ENCODE measurements around the gene WHRN.

The WHRN gene

DNA sequence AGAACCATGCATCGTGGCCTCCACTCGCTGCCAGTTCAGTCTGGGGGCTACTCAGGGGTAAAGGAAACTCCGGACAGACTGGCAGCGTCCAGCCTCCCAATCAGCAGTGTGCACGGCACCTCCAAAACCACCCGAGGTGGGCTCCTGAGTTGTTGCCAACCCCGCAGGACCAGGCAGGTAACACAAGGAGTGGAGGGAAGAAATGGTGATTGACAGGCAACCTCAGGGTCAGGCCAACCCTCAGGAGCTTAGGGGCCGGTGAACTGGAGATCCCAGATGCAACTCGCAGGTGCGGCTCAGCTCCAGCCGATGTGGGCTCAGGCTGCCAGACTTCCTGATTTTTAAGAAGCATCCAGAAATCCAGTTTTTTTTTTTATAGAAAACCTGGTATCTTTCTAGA lies 80.1 kb downstream of the WHRN start:
- H3K9ac ChIP-seq (ENCODE audit: low read length): no peak overlapping the region
- no peaks in the 10 kb centered on the region for H3K9me3 ChIP-seq (ENCODE audit: control insufficient read depth, low read depth, low read length)
- H3K4me3 ChIP-seq (ENCODE audit: low read length): no peak overlapping the region
- H3K27ac ChIP-seq (ENCODE audit: low read length): no peak overlapping the region
- no peaks in the 10 kb centered on the region for H3K27me3 ChIP-seq (ENCODE audit: control insufficient read depth, insufficient read depth, low read length)
- no peaks in the 10 kb centered on the region for H3K4me1 ChIP-seq (ENCODE audit: control insufficient read depth, low read depth, low read length)
- H3K36me3 ChIP-seq (ENCODE audit: control insufficient read depth, low read depth, low read length): no peaks in the 10 kb centered on the region

DNA sequence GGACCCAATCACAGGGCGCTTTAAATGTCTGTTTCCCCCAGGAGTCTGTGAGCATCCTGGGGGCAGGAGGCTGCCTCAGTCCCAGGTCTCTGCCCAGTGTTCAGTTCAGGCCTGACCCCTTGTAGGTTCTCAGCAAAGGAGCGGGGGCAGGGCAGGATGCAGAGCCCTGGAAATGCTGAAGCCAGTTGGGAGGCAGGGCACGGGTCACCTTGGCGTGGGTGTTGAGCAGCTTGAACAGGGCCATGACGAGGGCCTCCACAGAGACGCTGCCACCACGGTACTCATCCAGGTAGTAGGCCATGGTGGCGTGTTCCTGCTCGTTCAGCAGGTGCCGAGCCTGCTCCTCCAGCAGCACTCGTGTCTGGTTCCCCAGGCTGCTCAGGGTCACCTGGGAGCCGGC lies 81.1 kb downstream of the WHRN start:
- Histone ChIP-seq H3K27ac (ENCODE audit: low read length) (no peak overlapping the region), H3K4me1 (ENCODE audit: control insufficient read depth, low read depth, low read length) (no peaks in the 10 kb centered on the region)

DNA sequence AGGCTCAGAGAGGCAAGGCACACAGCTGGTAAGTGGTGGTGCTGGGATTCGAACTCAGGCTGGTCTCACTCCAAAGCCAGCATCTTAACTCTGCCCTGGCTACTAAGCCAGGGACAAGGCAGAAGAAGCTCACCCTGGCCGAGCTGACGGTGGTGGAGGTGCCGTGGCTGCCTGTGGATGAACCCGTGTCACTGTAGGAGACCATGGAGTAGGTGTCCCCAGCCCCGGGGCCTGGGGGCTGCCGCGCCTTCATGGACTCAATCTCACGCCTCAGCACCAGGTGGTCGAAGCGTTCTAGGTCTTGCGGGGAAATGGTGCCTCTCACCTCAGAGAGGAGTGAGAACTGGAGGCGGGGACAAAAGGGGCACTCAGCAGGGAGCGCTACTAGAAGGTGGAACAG lies 82.1 kb downstream of the WHRN start:
- Histone ChIP-seq H3K9me3 (ENCODE audit: control insufficient read depth, low read depth, low read length) (no peaks in the 10 kb centered on the region), H3K4me3 (ENCODE audit: low read length) (no peak overlapping the region), H3K9ac (ENCODE audit: low read length) (no peak overlapping the region), H3K27me3 (ENCODE audit: control insufficient read depth, insufficient read depth, low read length) (no peaks in the 10 kb centered on the region), H3K4me1 (ENCODE audit: control insufficient read depth, low read depth, low read length) (no peaks in the 10 kb centered on the region), H3K36me3 (ENCODE audit: control insufficient read depth, low read depth, low read length) (no peaks in the 10 kb centered on the region), H3K27ac (ENCODE audit: low read length) (no peak overlapping the region)

More for the DNA sequence above, 81.1 kb downstream of the WHRN start:
- Histone ChIP-seq H3K27me3 (ENCODE audit: control insufficient read depth, insufficient read depth, low read length) (no peaks in the 10 kb centered on the region), H3K9ac (ENCODE audit: low read length) (no peak overlapping the region), H3K9me3 (ENCODE audit: control insufficient read depth, low read depth, low read length) (no peaks in the 10 kb centered on the region), H3K36me3 (ENCODE audit: control insufficient read depth, low read depth, low read length) (no peaks in the 10 kb centered on the region), H3K4me3 (ENCODE audit: low read length) (no peak overlapping the region)

DNA sequence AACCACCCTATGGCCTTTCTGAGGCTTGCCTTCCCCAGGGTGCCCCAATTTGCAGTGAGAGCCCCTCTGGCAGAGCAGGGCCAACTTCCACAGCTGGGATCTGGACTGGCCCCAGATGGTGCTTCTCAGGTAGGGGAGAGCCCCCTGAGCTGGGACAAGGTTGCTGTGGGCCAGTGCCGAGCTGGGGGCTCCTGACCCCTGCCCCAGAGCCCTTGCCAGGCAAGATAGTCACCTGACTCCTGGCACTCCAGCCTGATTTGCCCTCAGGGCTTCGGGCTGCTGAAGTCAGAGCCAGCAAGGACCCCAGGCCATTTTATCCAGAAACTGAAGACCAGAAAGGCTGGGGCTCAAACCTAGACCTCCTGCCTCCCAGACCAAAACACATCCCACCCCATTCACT lies 84.1 kb downstream of the WHRN start:
- Histone ChIP-seq H3K27me3 (ENCODE audit: control insufficient read depth, insufficient read depth, low read length) (no peaks in the 10 kb centered on the region), H3K9me3 (ENCODE audit: control insufficient read depth, low read depth, low read length) (no peaks in the 10 kb centered on the region), H3K9ac (ENCODE audit: low read length) (no peak overlapping the region), H3K4me3 (ENCODE audit: low read length) (no peak overlapping the region), H3K4me1 (ENCODE audit: control insufficient read depth, low read depth, low read length) (no peaks in the 10 kb centered on the region), H3K27ac (ENCODE audit: low read length) (no peak overlapping the region), H3K36me3 (ENCODE audit: control insufficient read depth, low read depth, low read length) (no peaks in the 10 kb centered on the region)

DNA sequence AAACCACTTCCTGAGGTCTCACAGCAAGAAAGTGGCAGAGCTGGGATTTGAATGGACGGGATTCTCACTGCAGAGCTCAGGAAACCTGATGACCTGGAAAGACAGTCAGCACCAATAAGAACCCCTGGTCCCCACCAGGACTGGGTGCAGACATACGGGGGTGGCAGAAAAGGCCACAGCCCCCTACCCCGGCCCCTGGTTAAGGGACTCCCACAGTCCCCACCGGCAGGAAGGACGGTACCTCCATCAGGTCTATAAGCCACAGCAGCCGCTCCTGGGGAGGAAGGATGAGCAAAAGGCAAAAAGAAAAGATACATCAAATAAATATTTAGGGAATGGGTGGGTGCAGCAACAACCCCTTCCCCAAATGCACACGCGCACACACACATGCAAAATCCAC lies 85.5 kb downstream of the WHRN start:
- Histone ChIP-seq H3K27ac (ENCODE audit: low read length) (no peak overlapping the region), H3K9ac (ENCODE audit: low read length) (no peak overlapping the region), H3K4me1 (ENCODE audit: control insufficient read depth, low read depth, low read length) (no peaks in the 10 kb centered on the region), H3K4me3 (ENCODE audit: low read length) (no peak overlapping the region), H3K36me3 (ENCODE audit: control insufficient read depth, low read depth, low read length) (no peaks in the 10 kb centered on the region), H3K27me3 (ENCODE audit: control insufficient read depth, insufficient read depth, low read length) (no peaks in the 10 kb centered on the region), H3K9me3 (ENCODE audit: control insufficient read depth, low read depth, low read length) (no peaks in the 10 kb centered on the region)

DNA sequence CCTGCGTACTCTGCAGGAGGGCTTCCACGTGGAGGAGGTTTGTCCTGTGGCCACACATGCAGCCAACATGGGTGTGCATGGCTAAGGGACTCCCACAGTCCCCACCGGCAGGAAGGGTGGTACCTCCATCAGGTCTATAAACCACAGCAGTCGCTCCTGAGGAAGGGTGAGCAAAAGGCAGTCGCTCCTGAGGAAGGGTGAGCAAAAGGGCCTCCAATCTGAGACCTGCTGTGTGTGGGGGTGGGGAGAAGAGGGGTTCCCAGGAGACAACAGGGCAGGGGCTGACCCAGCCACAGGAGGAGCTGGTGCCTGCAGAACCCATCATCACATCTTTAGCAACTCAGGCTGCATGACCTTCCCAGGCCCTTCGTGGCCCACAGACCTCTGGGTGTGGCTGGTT lies 87.2 kb downstream of the WHRN start:
- Histone ChIP-seq H3K4me1 (ENCODE audit: control insufficient read depth, low read depth, low read length) (peaks cover 6% of the 10 kb centered on the region), H3K9ac (ENCODE audit: low read length) (no peak overlapping the region), H3K9me3 (ENCODE audit: control insufficient read depth, low read depth, low read length) (no peaks in the 10 kb centered on the region), H3K27me3 (ENCODE audit: control insufficient read depth, insufficient read depth, low read length) (no peaks in the 10 kb centered on the region), H3K4me3 (ENCODE audit: low read length) (no peak overlapping the region), H3K36me3 (ENCODE audit: control insufficient read depth, low read depth, low read length) (no peaks in the 10 kb centered on the region), H3K27ac (ENCODE audit: low read length) (no peak overlapping the region)

DNA sequence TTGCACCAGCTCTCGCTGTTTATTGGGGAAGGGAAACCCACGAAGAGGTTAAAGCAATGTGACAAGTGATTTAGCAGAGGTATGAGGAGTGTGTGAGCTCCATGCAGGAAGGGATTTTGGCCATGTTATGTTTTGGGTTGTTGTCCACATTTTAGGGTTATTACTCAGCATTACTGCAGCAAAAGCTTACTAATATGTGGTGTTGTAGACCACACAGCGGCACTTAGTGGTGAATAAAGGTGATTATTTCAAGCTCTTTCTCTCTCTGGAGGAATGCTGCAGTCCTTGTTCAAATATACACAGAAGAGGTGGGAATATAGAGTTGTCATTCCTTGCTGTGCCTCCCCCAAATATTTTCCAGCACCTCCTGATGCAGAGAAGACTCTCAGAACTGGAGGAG lies 87.8 kb downstream of the WHRN start:
- peaks cover 6% of the 10 kb centered on the region for H3K4me1 ChIP-seq (ENCODE audit: control insufficient read depth, low read depth, low read length)
- H3K36me3 ChIP-seq (ENCODE audit: control insufficient read depth, low read depth, low read length): no peaks in the 10 kb centered on the region
- H3K27ac ChIP-seq (ENCODE audit: low read length): no peak overlapping the region
- no peak overlapping the region for H3K4me3 ChIP-seq (ENCODE audit: low read length)
- H3K9me3 ChIP-seq (ENCODE audit: control insufficient read depth, low read depth, low read length): no peaks in the 10 kb centered on the region
- no peak overlapping the region for H3K9ac ChIP-seq (ENCODE audit: low read length)
- H3K27me3 ChIP-seq (ENCODE audit: control insufficient read depth, insufficient read depth, low read length): no peaks in the 10 kb centered on the region

DNA sequence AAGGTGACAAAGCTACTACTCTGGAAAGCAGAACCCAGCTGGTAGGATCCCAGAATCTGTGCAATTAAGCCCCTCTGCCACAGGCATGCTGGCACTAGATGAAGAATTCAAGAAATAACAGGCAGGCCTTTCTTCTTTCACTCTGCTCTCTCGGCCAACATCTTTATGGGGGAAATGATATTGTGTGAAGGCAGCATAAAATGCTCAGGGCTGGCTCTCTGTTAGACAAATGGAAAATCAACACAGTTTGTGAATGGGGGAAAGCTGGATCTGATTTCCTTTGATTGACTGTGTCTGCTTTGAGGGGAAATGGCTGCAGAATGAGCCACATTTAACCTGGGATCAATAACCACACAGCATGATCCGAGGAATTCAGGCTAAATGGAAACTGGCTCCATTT lies 88.4 kb downstream of the WHRN start:
- H3K4me3 ChIP-seq (ENCODE audit: low read length): no peak overlapping the region
- H3K36me3 ChIP-seq (ENCODE audit: control insufficient read depth, low read depth, low read length): no peaks in the 10 kb centered on the region
- H3K4me1 ChIP-seq (ENCODE audit: control insufficient read depth, low read depth, low read length): peaks cover 6% of the 10 kb centered on the region
- no peaks in the 10 kb centered on the region for H3K9me3 ChIP-seq (ENCODE audit: control insufficient read depth, low read depth, low read length)
- no peaks in the 10 kb centered on the region for H3K27me3 ChIP-seq (ENCODE audit: control insufficient read depth, insufficient read depth, low read length)
- no peak overlapping the region for H3K9ac ChIP-seq (ENCODE audit: low read length)
- no peak overlapping the region for H3K27ac ChIP-seq (ENCODE audit: low read length)

DNA sequence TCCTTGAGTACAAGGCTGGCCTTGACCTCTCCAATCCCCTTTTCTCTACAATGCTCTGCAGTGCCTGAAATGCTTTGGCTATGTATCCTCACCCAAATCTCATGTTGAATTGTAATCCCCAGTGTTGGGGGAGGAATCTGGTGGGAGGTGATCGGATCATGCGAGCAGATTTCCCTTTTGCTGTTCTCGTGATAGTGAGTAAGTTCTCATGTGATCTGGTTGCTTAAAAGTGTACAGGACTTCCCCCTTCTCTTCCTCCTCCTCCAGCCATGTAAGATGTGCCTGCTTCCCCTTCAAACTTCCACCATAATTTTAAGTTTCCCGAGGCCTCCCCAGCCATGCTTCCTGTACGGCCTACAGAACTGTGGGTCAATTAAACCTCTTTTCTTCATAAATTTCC lies 89.0 kb downstream of the WHRN start:
- peaks cover 6% of the 10 kb centered on the region for H3K4me1 ChIP-seq (ENCODE audit: control insufficient read depth, low read depth, low read length)
- H3K27ac ChIP-seq (ENCODE audit: low read length): no peak overlapping the region
- H3K4me3 ChIP-seq (ENCODE audit: low read length): no peak overlapping the region
- H3K27me3 ChIP-seq (ENCODE audit: control insufficient read depth, insufficient read depth, low read length): no peaks in the 10 kb centered on the region
- H3K36me3 ChIP-seq (ENCODE audit: control insufficient read depth, low read depth, low read length): no peaks in the 10 kb centered on the region
- H3K9me3 ChIP-seq (ENCODE audit: control insufficient read depth, low read depth, low read length): no peaks in the 10 kb centered on the region
- H3K9ac ChIP-seq (ENCODE audit: low read length): no peak overlapping the region

DNA sequence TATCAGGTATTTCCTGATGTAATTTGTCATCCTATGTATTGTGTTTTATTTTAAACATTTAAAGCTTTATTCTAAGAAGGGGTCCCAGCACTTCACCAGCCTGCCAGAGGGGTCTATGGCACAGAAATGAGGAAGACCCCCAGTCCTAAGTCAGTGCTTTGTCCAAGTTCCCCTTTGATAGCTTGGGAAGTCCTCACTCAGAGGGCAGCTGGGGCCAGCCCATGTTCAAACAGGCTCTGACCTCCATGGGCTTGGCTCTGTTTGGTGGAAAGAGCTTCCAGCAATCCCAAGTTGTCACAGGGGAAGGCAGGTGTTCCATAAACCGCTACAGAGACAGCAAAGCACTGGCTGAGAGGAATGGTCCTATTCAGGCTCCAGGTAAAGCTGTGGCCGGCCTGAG lies 90.9 kb downstream of the WHRN start:
- H3K27me3 ChIP-seq (ENCODE audit: control insufficient read depth, insufficient read depth, low read length): no peaks in the 10 kb centered on the region
- no peaks in the 10 kb centered on the region for H3K9me3 ChIP-seq (ENCODE audit: control insufficient read depth, low read depth, low read length)
- no peak overlapping the region for H3K4me3 ChIP-seq (ENCODE audit: low read length)
- no peak overlapping the region for H3K9ac ChIP-seq (ENCODE audit: low read length)
- no peaks in the 10 kb centered on the region for H3K36me3 ChIP-seq (ENCODE audit: control insufficient read depth, low read depth, low read length)
- no peak overlapping the region for H3K27ac ChIP-seq (ENCODE audit: low read length)
- H3K4me1 ChIP-seq (ENCODE audit: control insufficient read depth, low read depth, low read length): peaks cover 6% of the 10 kb centered on the region

DNA sequence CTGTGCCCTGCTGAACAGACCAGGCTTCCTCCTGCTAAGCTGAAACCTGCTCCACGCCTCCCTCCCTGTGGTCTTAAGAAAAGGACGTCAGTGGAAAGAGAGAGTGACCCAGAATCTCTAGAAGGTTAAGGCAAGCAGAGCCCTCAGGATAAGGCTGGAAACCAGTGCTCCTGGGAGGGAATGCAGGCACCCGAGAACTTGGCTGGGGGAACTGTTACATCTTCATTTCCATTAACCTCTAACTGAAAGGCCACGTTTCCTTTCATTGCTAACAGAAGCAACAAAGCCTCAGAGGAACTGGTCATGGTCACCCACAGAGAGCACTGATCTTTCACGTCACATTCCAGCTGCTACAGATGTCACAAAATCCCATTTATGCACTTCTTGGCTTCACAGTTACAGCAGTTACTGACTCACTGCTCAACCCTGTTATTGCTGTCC lies 91.4 kb downstream of the WHRN start:
- no peak overlapping the region for H3K9ac ChIP-seq (ENCODE audit: low read length)
- no peak overlapping the region for H3K27ac ChIP-seq (ENCODE audit: low read length)

DNA sequence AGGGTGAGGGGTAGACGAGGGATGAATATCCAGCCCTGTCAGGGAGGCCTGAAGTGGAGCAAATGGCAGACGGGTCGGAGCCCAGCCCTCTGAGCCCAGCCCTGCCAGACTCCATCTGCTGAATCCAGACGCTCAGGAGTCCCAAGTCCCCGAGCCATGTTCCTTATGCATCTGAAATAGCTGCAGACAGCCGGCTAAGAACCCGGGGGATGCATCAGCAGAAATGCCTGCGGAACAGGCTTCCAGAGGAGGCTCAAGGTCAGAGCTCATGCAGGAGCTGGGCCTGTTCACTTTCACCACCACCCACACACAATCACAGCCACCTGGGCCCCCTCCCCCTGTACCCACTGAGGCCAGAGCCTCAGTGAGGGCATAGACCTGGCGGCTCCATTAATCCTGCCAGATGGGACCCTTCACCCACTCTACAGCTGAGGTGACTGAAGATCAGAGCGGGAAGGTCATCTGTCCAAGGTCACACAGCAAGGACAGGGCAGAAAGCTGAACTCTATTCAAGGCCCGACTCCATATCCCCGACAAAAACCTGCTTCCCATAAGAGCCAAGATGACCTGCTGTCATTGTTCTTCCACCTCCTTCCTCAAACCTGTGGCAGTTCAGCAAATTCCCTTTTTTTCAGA lies 93.1 kb downstream of the WHRN start:
- Histone ChIP-seq H3K27ac (ENCODE audit: low read length) (no peak overlapping the region), H3K9me3 (ENCODE audit: control insufficient read depth, low read depth, low read length) (no peaks in the 10 kb centered on the region), H3K36me3 (ENCODE audit: control insufficient read depth, low read depth, low read length) (no peaks in the 10 kb centered on the region), H3K9ac (ENCODE audit: low read length) (no peak overlapping the region), H3K4me1 (ENCODE audit: control insufficient read depth, low read depth, low read length) (peaks cover 10% of the 10 kb centered on the region), H3K4me3 (ENCODE audit: low read length) (no peak overlapping the region), H3K27me3 (ENCODE audit: control insufficient read depth, insufficient read depth, low read length) (no peaks in the 10 kb centered on the region)

More for the DNA sequence above, 91.4 kb downstream of the WHRN start:
- Histone ChIP-seq H3K27me3 (ENCODE audit: control insufficient read depth, insufficient read depth, low read length) (no peaks in the 10 kb centered on the region), H3K4me3 (ENCODE audit: low read length) (no peak overlapping the region), H3K36me3 (ENCODE audit: control insufficient read depth, low read depth, low read length) (no peaks in the 10 kb centered on the region), H3K4me1 (ENCODE audit: control insufficient read depth, low read depth, low read length) (peaks cover 8% of the 10 kb centered on the region), H3K9me3 (ENCODE audit: control insufficient read depth, low read depth, low read length) (no peaks in the 10 kb centered on the region)
